GM21381 (cell line): ENCODE measurements around the gene ENTPD1.
"Not testable (repeated sequence)": the region's sequence is repeated elsewhere in the genome, so short reads cannot be mapped to it uniquely, and the experiment has no call there.

Source experiments
- ATAC-seq: cut with Tn5 transposase; IDR thresholded peaks from one replicate; pipeline ENCODE4 v1.9.1; 2021; ENCODE audit warnings: mild to moderate bottlenecking, moderate library complexity; ENCODE audit not compliant: unreplicated experiment

Gene ENTPD1

DNA sequence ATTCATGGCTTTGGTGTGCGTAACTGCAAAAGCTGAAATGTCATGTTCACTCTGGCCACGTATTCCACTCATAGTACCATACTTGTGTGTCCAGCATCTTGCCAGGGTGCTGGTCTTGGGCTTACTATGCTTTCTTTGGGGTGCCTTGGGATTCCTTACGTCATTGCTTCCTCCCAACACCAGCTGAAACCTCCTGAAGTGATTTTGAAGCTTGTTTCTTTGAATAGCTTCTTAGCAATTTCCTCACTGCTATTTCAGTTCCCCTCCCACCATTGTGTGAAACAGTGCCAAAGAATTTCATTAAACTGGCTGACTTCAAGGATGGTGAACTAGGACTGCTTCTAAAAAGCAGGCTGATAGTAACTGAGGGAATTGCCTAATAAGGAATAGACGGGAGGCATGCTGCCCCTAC lies 36.9 kb downstream of the ENTPD1 start:
- ATAC-seq = no peak

- ATAC-seq = no peak
Observed at GRCh38 chr10:95793401-95794045, 37.6 kb downstream of the ENTPD1 start.

DNA sequence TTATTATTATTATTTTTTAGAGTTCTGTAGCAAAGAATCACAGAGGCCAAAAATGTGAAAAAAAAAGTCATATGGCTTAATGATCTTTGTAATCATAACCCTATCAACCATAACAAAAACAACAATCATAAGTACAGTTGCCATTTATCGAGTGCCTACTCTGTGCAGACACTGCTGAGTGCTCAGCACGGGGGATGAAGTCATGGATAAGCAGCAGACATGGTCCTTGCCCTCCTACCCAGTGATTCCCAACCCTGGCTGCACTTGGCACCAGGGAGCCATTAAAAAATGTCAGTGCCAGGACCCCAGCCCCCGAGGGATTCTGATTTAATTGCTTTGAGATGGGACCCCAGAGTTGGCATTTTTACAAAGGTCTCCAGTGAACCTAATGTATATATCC lies 38.2 kb downstream of the ENTPD1 start:
- ATAC-seq = no peak

DNA sequence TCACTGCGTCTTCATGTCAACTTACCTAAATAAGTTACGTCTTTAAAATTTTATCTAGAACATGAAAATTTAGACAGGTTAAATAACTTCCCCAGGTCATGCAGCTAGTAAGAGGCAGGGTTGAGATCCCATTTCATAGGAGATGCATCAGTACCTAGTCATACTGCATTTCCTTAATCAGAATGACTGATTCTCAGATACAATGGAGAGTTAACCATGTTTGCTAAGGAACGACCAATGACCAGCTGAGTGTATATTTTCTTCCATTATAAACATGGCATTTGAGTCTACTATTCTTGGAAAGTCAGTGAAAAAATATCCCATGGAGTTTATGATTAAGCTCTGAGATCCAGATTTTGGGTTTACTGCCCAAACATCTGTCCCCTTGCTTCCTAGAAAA lies 39.6 kb downstream of the ENTPD1 start:
- no peak for ATAC-seq

DNA sequence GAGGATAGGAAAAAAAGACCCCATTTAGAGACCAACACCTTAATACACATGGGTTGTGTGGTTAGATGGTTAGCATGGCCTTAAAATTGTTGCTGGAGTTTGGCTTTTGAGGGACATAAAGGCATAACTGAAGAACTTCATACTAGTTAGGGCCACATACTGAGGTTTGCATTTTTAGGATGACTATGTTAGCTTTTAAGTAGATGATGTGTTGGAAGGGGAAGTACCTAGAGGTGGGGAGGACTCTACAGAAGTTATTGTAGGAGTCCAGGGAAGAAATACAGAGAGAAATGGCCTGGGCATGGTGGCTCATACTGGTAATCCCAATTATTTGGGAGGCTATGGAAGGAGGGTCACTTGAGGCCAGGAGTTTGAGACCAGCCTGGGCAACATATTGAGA lies 40.5 kb downstream of the ENTPD1 start:
- ATAC-seq = no peak

GRCh38 chr10:95798096-95798855 lies 42.3 kb downstream of the ENTPD1 start:
- no peak for ATAC-seq

- ATAC-seq = not testable (repeated sequence)
Observed at GRCh38 chr10:95800286-95800685, 44.3 kb downstream of the ENTPD1 start.

- ATAC-seq = not testable (repeated sequence)
Observed at GRCh38 chr10:95806687-95807380, 50.9 kb downstream of the ENTPD1 start.

- not testable (repeated sequence) for ATAC-seq
Observed at GRCh38 chr10:95808705-95809308, 52.8 kb downstream of the ENTPD1 start.

- no peak for ATAC-seq
Observed at GRCh38 chr10:95809370-95810197, 53.6 kb downstream of the ENTPD1 start.

DNA sequence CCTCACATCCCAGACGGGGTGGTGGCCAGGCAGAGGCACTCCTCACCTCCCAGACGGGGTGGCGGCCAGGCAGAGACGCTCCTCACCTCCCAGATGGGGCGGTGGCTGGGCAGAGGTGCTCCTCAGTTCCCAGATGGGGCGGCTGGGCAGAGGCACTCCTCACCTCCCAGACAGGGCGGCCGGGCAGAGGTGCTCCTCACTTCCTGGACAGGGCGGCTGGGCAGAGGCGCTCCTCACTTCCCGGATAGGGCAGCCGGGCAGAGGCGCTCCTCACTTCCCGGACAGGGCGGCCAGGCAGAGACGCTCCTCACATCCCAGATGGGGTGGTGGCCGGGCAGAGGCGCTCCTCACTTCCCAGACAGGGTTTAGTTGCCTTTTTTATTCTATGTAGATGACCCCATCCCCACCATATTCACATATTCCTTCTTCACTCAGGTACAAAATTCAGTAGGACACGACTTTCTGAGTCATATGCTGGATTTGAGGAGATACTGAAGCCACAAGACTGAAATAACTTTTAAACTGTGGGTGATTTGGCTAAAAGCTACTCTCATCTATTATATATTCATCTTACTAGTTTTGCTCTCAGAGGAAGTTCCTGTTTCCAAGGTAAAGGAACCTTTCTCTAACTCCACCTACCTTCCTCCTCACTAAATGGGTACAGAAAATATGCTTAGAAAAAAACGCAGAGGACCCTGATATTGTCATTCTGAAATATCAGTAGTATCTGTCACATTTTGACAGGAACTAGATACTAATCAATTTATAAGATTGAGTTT lies 54.4 kb downstream of the ENTPD1 start:
- no peak for ATAC-seq

GRCh38 chr10:95813054-95813685 lies 57.2 kb downstream of the ENTPD1 start:
- ATAC-seq = no peak

DNA sequence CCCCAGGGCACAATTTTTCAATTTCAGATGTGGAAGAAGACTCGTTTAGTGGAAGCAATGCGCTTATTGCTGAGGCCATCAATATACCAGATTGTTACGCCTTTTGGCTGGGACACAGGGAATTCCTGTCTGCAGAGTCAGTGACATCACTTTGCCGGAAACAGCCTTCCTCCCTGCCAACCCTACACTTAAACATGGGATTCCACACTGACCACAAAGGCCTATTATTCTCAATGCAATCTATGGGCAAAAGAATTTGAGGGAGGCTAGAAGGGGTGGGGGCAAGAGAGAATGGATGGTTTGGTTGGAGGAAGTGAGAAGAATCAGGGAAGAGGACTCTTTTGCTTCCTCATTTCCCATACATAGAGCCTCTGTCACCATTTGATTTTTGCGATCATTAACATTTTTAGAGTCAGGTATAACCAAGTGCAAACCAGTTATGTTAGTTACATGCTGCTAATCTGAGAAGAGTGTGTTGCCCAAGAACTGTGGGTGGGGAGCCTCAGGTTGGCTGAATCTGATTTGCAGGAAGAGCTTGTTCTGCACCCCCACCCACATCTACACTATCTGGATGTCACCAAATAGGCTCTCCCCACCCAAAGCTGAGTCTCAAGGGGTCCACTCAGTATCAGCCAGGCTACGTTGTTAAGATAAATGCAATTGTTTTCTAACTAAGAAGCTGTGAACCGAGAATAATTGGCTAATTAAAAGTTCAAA lies 58.2 kb downstream of the ENTPD1 start:
- ATAC-seq = no peak

DNA sequence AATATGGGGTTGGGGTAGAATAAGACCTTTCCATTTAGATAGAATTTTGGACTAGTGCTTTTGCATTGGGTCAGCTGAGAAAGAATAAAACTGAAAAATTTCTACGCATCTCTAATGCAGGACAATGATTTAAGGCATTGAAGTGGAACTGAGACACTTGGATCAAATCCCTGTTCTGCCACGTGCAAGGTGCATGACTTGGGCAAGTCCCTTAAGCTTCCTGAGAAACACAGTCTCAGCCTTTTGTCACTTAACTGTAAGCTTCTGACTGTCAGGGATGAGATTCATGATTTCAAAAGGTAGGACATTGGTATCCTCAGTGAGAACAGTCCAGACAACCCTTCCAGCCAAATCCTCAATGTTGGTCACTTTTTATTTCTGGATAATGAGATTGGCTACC lies 59.2 kb downstream of the ENTPD1 start:
- no peak for ATAC-seq

DNA sequence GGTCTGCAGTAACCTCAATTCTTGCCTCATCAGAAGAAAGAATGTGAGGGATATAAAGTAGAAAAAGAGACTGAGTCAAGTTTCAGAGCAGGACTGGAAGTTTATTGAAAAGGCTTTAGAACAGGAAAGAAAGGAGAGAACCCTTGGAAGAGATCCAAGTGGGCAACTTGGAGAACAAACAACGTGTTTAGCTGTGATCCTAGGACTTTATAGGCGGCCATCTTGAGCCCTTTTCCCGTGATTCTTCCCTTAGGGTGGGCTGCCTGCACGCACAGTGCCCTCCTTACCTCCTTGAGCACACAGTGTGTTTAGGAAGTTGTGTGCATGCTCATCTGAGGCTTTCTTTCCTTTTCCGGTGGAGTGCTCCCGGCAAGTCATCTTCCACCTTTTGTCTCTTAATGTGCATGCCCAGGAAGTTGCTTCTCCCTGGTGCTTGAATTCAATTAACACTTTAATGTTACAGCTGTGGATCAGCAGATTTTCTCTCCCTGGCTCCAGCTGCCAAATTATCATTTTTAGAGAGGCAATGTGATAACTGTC lies 59.8 kb downstream of the ENTPD1 start:
- no peak for ATAC-seq

DNA sequence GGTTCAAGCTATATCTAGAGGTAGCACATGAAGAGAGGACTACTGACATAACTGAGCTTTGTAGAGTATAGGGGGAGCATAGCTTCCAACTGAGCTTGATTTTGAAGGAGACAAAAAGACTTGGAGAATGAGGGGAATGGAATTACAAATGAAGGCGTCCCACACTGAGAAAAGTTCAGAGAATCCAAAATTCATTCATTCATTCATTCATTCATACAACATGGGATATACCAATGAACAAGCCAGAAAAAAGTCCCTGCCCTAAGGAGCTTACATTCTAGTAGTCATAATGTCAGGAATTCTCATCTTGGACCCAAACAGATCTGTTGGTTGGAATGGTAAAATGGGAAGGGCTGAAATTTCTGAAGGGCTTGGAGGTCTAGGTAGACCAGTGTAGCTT lies 62.0 kb downstream of the ENTPD1 start:
- no peak for ATAC-seq

DNA sequence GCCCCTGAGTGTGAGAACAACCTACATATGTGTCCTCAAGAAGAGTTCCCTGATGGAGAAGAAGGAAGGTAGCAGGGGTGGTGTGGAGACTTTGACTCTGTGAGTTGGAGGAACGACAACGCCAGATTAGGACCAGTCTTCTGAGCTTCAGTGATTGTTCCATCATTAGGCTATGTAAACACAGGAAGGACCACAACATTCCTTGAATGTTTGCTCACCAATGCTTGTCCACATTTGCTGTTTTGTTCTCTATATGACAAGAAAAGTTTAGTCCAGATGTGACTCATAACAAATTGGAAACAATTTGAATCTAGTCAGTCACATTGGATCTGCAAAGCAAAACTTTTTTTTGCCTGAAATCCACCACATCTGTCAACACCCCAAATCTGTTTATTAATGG lies 62.7 kb downstream of the ENTPD1 start:
- no peak for ATAC-seq

DNA sequence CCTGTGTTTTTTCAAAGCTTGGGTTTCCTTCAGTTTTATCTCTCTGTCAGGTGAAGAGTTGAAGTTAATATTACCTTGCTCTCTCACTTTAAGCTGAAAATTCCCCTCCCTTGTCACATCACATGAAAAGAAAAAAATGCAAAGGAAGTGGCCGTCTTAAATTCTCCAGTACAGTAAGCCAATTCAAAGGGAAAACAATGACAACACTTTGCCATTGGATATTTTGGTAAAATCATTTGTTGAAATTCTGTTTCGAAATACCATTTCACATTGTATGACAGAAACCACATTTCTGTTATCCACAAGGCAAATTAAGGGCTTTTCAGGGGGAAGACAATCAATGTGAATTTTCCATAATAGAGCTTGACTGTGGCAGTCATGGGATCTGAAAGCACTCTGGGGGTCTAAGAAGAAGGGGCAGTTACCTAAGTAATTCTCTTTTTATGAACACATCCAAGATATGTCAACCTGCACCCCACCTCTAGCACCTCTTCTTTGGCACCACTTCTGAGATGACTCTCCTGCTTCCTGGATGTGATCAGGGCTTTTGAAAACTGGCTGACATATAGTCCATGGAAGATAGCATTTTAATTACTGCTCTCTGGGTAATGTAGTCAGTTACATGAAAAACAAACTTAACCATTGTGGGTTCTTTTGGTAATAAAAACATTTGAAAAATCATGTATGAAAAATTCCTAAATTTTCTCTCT lies 63.8 kb downstream of the ENTPD1 start:
- no peak for ATAC-seq
